Motor neuron (in vitro differentiated cells): ENCODE results near the gene SPDYC. TPM values are rescaled to one million over a fixed set of nuclear protein-coding genes. Genes with fewer than 3 reads are reported as not detected.
A peak's percentile ranks its signal among the peaks of the same experiment; 100 is the strongest.
"Not testable (repeated sequence)": the region's sequence is repeated elsewhere in the genome, so short reads cannot be mapped to it uniquely, and the experiment has no call there.

Experiments used
- ATAC-seq, 8 experiments: fragments of 200-7000 bp; cut with Tn5 transposase; replicated peaks in 6 of 8; 2 replicates each; pipeline ENCODE4 v1.8.0; 2021; ENCODE audit warnings: mild to moderate bottlenecking in 8 of 8, moderate library complexity in 8 of 8
- H3K27ac ChIP-seq, 2 donors: fragments of 250-450 bp; sonication (Bioruptor Pico); 2 replicates each; pipeline ENCODE4 v1.9.0; 2021; ENCODE audit warnings: antibody characterized with exemption in 2 of 2, mild to moderate bottlenecking in 2 of 2, moderate library complexity in 1 of 2
- H3K4me1 ChIP-seq, 2 donors: fragments of 250-450 bp; sonication (Bioruptor Pico); replicated peaks in 1 of 2; 2 replicates each; pipeline ENCODE4 v1.6.1; 2021; ENCODE audit warnings: antibody characterized with exemption in 2 of 2, mild to moderate bottlenecking in 2 of 2, moderate library complexity in 1 of 2
- H3K4me3 ChIP-seq, 5 donors: fragments of 250-450 bp; sonication (Bioruptor Pico); 2 replicates each; pipeline ENCODE4 v1.9.0; 2021; ENCODE audit warnings: antibody characterized with exemption in 5 of 5, mild to moderate bottlenecking in 5 of 5, moderate library complexity in 4 of 5
- WGBS, 10 experiments: fragments of 450-650 bp; shearing (Covaris generic); methylation state at CpG; one replicate each; pipeline ENCODE4 v1.0.0; 2022; 5-methylcytosine and 5-hydroxymethylcytosine counted together
- in situ Hi-C, 9 experiments: fragments of 400-800 bp; cut with MboI; loops; one replicate each; pipeline ENCODE4 v1.15.0; 2021; ENCODE audit warnings: low sequenced_read_pairs in 9 of 9, low pct_unique_long_range_greater_than_20kb in 2 of 9; ENCODE audit not compliant: unreplicated experiment in 9 of 9
- total RNA-seq, 8 experiments: library from RNA; unstranded; fragments of 300-600 nt; gene quantifications; 2 replicates each; pipeline versions ENCODE4 v1.2.3 to v1.2.4, GENCODE V29; 2022

Gene SPDYC
- total RNA-seq, 8 experiments from 2014 or later = 0.28 TPM; not detected in 7

DNA sequence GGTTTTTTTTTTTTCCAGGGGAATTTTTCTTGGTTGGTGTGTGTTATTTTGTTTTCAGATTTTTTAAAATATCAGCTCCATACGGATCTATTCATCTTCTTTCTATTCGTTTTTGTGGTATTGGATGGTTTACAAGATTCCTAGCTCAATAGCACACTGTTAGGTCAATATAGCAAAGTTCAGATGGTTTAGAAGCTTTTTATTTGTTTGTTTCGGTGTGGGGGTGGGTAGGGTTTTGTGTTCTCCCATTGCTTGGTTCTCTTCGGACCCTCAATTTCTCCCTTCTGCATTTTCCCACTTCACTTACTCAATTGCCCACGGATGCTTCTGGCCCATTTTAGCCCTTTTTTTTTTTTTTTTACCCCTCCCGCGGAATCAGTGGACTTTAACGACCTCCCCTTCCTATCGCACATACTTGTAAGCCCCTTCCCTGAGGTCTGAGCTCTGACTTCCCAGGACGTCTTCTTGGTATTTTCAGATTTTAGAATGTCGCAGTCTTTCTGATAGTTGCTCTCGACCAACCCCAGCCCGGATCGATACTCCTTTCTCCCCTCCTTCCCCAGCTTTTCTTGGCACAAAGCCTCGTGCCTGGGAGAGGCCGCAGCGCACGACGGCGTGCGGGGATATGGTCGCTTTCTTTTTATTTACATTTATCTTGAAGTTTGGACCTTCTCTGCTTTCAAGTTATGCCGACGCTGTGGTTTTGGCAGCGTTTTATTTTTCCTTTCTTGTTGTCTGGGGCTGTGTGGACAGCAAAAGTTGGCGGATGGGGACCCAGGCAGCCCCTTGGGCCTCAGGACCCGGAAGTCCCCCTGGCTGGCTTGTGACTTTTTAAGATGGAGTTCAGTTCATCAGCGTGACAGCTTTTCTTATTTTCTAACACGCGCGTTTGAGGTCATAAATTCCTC, 4.4 kb upstream of the SPDYC start:
- H3K4me1 ChIP-seq = no peaks in the 10 kb centered on the region
- H3K4me3 ChIP-seq = no peak overlapping the region
- no peak overlapping the region for H3K27ac ChIP-seq
- 39 to 94% (median 79%) methylated on average over 5 to 31 of the region's 31 CpGs for WGBS, 10 experiments
- no peak for ATAC-seq
- in situ Hi-C loops = no loop called here

DNA sequence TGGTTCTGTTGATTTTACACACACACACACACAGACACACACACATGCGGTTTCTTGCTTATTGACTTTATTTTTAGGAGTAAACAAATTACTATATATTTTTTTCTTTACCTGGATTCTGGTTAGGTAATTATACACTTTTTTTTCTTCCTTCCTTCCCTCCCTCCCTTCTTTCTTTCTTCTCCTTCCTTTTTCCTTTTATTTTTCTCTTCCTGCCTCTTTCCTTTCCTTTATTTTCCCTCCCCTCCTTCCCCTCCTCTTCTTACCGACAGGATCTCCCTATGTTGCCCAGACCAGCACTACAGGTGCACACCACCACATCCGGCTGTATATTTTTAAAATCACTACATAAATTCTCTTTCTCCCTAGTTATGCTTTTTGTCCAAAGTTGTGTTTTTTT, 3.1 kb upstream of the SPDYC start:
- no peak overlapping the region for H3K27ac ChIP-seq
- no peak overlapping the region for H3K4me3 ChIP-seq
- no peaks in the 10 kb centered on the region for H3K4me1 ChIP-seq
- in situ Hi-C loops = no loop called here
- no peak for ATAC-seq
- 77 to 100% (median 94%) methylated on average over 2 to 3 of the region's 3 CpGs; no CpG with 5 or more reads in 1 of the 10 experiments for WGBS, 10 experiments

DNA sequence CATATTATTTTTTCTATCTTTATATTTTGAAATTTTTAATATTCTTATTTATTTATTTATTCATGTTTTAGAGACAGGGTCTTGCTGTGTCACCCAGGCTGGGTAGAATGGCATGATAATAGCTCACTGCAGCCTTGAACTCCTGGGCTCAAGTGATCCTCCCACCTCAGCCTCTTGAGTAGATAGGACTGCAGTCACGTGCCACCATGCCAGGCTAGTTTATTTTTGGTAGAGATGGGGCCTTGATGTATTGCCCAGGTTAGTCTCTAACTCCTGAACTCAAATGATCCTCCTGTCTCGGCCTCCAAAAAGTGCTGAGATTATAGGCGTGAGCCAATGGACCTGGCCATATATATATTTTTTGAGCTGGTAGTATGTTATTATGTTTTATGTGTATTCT, 2.4 kb upstream of the SPDYC start:
- H3K4me3 ChIP-seq = no peak overlapping the region
- in situ Hi-C loops = no loop called here
- no peaks in the 10 kb centered on the region for H3K4me1 ChIP-seq
- no peak for ATAC-seq
- WGBS, 10 experiments = 56 to 100% (median 80%) methylated on average over 1 to 3 of the region's 3 CpGs; no CpG with 5 or more reads in 5 of the 10 experiments
- no peak overlapping the region for H3K27ac ChIP-seq

DNA sequence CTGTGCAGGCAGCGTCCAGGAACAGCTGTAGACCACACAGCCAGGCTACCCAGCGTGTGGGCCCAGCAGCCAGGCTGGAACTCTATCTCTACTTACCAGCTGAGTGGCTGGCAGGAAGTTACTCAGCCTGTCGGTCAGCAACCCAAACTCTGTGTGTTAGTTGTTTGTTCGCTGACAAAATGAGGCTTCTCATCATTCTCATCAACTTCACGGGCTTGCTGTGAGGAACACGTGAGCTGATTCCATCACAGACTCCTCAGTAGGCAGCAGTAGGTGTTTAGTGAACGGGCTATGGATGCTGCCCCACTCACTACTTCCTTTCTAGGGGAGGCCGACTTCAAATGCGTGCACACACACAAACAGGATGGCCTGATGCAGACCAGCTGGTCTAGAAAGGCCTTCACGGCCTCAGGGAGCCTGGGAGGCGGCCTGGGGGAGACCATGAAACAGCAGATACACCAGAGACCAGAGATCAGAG, 830 bp upstream of the SPDYC start:
- in situ Hi-C loops = no loop called here
- H3K27ac ChIP-seq = no peak overlapping the region
- WGBS, 10 experiments = 55 to 93% (median 70%) methylated on average over 1 to 7 of the region's 11 CpGs; no CpG with 5 or more reads in 3 of the 10 experiments
- H3K4me3 ChIP-seq = no peak overlapping the region
- no peaks in the 10 kb centered on the region for H3K4me1 ChIP-seq
- no peak for ATAC-seq

DNA sequence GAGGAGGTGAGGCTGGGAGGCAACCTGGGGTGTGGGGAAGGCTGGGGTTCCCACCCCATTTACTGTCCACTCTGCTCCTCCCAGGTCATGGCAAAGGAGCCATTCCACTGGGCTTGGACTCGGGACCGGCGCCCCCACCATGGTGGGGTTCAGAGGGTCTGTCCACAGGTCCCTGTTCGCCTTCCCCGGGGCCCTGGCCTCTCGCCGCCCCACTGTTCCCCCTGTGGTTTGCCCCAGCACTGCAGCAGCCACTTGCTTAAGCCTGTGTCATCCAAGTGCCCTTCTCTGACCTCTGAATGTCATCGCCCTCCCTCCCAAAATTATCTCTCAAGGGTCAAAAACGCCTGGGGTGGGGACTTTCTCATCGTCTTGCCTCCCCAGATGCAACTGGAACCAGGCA, 2.6 kb downstream of the SPDYC start:
- 25 to 100% (median 50%) methylated on average over 1 to 3 of the region's 10 CpGs; no CpG with 5 or more reads in 5 of the 10 experiments for WGBS, 10 experiments
- Histone ChIP-seq H3K4me1 (no peaks in the 10 kb centered on the region), H3K4me3 (no peak overlapping the region), H3K27ac (no peak overlapping the region)
- no peak for ATAC-seq
- in situ Hi-C loops = no loop called here

DNA sequence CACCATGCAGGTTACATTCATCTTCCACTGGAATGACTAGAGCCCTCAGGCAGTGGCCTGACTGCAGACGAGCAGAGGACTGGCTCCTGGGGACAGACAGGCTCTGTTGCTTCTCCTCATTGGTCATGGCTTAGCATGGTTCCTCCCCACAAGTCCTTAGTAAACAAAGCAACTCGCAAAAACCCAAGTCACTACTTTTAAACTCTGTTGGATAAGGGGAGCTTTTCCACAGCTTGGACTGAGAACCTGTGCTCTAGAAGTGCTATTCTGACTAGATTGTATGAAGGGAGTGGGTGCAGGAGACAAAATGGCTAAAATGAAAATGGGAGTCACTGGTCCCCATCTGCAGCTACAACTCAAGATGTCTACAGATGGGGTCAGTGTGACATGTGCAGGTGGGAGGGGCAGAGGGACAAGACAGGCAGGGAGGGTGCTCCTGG, 4.6 kb downstream of the SPDYC start:
- ATAC-seq, H3K4me1 ChIP-seq, H3K4me3 ChIP-seq, in situ Hi-C loops: not testable (repeated sequence)
- peak overlapping the region in 1 of 2 donors; percentile 19 for H3K27ac ChIP-seq
- WGBS, 10 experiments = 18 to 52% (median 28%) methylated on average over 1 to 2 of the region's 2 CpGs; no CpG with 5 or more reads in 4 of the 10 experiments

DNA sequence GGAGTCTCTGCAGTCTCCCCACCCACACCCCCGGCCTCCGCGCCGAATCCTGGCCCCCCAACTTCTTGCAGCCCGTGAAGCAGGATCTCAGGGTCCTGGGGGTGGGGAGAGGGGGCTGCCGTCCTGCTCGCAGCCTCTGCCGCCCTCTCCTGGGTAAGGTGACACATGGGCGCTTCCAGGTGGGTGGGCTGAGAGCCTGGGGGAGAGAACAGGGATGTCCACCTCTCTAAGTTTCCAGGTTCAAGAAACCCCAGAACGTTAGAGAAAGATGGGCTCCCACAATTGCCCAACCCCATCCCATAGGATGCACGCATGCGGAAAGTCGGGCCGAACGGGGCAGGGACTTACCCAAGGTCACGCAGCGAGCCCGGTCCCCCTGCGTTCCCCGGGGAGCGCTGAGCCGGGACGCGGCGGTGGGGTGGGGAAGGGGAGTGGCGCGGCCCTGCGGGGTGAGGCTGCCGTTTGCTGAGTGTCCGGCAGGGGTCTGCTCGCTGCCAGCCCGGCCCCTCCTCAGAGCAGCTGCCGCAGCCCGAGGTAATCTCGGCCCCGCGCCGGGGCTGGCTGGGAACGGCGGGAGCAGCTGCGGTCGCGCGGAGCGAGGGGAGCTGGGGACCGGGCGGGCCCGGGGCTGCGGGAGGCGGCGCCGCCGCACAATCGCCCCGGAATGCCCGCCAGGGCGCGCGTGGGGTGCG, 11.0 kb downstream of the SPDYC start:
- Histone ChIP-seq H3K27ac (peak overlapping the region; percentile 70 to 81), H3K4me3 (peak overlapping the region; percentile 57 to 94 (median 61)), H3K4me1 (peaks cover 8 to 13% of the 10 kb centered on the region in 2 donors)
- 0% methylated on average over 1 of the region's 60 CpGs; no CpG with 5 or more reads in 9 of the 10 experiments for WGBS, 10 experiments
- ATAC-seq = peak; percentile 68 to 89 (median 82)
- in situ Hi-C loops = no loop called here

DNA sequence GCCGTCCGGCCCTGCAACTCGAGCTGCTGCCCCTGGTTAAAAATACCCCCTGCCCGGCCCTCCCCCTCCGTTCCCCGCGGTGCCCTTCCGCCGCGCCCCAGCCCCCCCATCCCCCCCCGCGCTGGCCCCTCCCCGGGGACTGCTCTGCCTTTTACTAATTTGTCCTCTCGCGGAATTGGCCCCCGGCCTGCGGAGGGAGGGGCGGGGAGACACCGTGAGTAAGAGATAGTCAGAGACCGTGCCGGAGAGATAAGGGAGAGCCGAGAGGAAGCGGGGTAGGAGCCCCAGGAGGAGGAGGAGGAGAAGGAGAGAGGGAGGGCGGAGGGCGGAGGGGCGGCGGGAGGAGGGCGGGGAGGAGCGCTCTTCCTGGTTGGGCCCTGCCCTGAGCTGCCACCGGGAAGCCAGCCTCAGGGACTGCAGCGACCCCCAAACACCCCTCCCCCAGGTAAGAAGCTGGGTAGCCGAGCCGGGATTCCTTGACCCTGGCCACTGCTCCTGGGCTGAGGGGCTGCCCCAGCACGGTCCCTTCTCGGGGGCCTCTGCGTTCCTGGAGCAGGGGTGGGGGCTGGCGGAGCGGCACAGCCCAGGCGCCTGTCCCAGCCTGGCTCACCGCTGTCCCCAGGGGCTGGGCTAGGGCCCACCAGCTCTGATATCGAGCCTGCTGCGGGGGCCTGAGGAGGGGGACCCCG, 11.7 kb downstream of the SPDYC start, which contains the start of gene CAPN1:
CAPN1 (plus strand) TSS at position 360 of the 689 bp plus-strand sequence. CDS start 774 bp downstream, outside the sequence.
- peaks cover 8 to 13% of the 10 kb centered on the region in 2 donors for H3K4me1 ChIP-seq
- ATAC-seq = peak; percentile 68 to 74 (median 72)
- WGBS, 10 experiments = 0% methylated on average over 1 of the region's 43 CpGs; no CpG with 5 or more reads in 9 of the 10 experiments

DNA sequence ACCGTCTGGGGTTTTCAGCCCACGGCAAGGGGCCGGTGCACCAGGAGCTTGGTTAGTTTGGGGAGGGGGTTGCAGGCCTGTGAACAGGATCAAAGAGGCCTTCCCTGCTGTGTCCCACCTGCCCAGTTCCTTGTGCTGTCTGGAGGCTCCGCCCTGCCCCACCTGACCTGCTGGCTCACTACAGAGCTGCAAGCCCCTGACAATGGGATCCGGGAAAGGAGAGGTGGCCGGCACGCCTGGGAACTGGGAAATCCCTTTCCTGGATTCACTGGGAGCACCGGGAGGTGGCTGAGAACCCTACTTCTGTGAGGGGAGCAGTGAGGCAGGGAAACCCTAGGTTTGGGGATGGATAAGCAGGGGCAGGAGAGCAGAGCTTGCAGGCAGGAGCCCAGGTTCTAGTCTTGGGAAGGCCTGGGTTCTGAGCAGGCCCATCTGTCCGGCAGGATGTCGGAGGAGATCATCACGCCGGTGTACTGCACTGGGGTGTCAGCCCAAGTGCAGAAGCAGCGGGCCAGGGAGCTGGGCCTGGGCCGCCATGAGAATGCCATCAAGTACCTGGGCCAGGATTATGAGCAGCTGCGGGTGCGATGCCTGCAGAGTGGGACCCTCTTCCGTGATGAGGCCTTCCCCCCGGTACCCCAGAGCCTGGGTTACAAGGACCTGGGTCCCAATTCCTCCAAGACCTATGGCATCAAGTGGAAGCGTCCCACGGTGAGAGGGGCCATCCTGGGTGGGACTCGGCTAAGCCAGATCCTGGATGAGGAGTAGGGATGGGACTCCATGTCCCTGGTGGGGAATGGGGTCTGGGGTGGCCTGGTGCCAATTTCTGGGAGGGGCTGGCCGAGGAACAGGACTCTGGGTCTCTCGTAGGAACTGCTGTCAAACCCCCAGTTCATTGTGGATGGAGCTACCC, 12.5 kb downstream of the SPDYC start:
- in situ Hi-C loops = no loop called here
- ATAC-seq = peak; percentile 20 to 51 (median 40)
- Histone ChIP-seq H3K4me3 (peak overlapping the region; percentile 57 to 94 (median 61)), H3K27ac (peak overlapping the region; percentile 70 to 81), H3K4me1 (peaks cover 8 to 13% of the 10 kb centered on the region in 2 donors)
- 20 to 81% (median 48%) methylated on average over 1 to 8 of the region's 23 CpGs; no CpG with 5 or more reads in 6 of the 10 experiments for WGBS, 10 experiments

More for the DNA sequence above, 11.7 kb downstream of the SPDYC start, which contains the start of gene CAPN1:
- in situ Hi-C loops = no loop called here
- peak within 1 kb of the TSS; percentile 70 to 81 for H3K27ac ChIP-seq
- peak within 1 kb of the TSS; percentile 57 to 94 (median 61) for H3K4me3 ChIP-seq

DNA sequence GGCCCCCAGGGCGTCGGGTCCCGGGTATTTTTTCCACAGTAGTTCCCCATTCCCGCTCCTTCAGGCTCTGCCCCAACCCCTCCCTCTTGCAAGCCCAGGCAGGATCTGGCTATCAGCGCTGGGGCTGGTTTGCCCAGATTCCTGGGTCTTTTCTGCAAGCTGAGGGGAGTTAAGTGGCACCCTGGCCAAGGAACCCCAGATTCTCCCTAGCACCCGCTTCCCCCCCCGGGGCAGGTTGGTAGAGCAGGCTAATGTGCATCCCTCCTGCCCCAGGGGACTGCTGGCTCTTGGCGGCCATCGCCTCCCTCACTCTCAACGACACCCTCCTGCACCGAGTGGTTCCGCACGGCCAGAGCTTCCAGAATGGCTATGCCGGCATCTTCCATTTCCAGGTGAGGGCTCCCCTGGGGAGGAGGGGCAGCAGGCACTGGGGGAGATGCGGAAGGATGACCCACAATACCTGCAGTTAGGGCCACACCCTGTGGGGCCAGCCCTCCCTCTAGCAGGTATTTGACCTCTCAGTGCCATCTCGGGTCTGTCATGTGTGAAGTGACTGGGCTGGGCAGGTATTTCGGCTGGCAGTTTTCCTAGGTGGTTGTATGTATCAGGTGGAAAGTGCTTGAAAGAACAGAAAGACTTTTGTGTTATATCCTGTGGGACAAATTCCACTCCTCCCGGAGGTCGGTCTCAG, 13.3 kb downstream of the SPDYC start:
- no peak overlapping the region for H3K27ac ChIP-seq
- 73 to 93% (median 90%) methylated on average over 2 to 3 of the region's 19 CpGs; no CpG with 5 or more reads in 7 of the 10 experiments for WGBS, 10 experiments
- H3K4me3 ChIP-seq = peak overlapping the region in 1 of 5 donors; percentile 94
- peaks cover 8 to 13% of the 10 kb centered on the region in 2 donors for H3K4me1 ChIP-seq
- no peak for ATAC-seq
- in situ Hi-C loops = no loop called here

DNA sequence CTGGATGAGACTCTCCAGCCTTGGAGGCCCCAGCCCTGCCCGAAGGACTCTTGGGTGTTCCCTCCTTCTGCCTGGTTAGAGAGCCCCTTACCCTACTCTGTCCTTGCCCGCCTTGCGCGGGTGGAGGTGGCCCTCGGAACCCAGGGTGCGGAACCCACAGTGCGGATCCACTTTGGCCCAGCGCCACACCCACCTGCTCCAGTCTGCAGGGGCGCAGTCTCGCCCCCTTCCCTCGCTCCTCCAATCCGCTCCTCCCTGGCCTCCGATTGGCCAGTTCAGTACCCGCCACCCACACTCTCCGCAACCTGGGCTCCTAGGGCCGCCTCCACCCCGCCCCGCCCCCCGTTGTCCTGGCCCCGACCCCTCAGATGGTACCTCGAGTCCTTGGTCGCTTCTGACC, 14.1 kb downstream of the SPDYC start:
- WGBS, 10 experiments = 50 to 96% (median 58%) methylated on average over 2 to 4 of the region's 22 CpGs; no CpG with 5 or more reads in 7 of the 10 experiments
- H3K27ac ChIP-seq = no peak overlapping the region
- no peak for ATAC-seq
- H3K4me1 ChIP-seq = peaks cover 8 to 13% of the 10 kb centered on the region in 2 donors
- in situ Hi-C loops = no loop called here
- no peak overlapping the region for H3K4me3 ChIP-seq
